ENCODE measurements around the gene GPR157. TPM values are rescaled to one million over a fixed set of nuclear protein-coding genes. Genes with fewer than 3 reads are reported as not detected.
A peak's percentile ranks its signal among the peaks of the same experiment; 100 is the strongest.

GPR157 gene
- total and polyA plus RNA-seq, 2 of the 13 experiments (the other 11 are each of a cell fraction or from before 2014, with no cell fraction given): 10.1 to 19.2 TPM

GRCh38 chr1:9164532-9164900 is 35.6 kb upstream of the GPR157 start (continued):
- no peak for TF ChIP-seq THAP9 (CRISPR knock-in tag; IDR thresholded peaks at IDR 0.05; ENCODE audit: borderline replicate concordance)

DNA sequence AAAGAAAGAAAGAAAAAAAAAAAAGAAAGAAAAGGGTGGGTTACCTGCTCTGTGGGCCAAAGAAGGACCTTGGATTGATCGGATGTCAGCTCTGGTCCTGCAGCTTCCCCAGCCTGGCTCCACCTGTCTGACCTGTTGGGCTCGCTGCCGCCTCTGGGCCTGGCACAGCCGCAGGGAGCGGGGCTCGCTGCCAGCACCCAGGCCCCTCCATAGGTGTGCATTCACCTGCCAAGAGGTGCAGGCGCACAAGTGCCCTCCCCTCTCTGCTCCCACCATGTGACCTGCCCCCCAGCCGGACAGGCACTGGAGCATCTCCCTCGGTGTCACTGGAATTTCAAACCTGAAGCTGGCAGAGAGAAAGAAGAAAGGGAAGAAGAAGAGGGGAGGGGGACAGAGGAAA is 33.1 kb upstream of the GPR157 start:
- no peak for FAIRE-seq
- ATAC-seq: no peak

More for the DNA sequence above, 33.1 kb upstream of the GPR157 start:
- WGBS (ENCODE audit: low lambda C conversion rate): 85% methylated on average over 8 of the region's 9 CpGs
- Histone ChIP-seq H3K4me1 (ENCODE audit: insufficient read depth, low read length) (peaks cover 66% of the 10 kb centered on the region), H3K4me3 (replicated peaks in 1 of 3; ENCODE audit: insufficient read depth in 1 of 3, low read depth in 2 of 3, low read length in 3 of 3) (no peak overlapping the region), H3K4me2 (ENCODE audit: low read depth, low read length) (no peak overlapping the region), H3K36me3 (replicated peaks in 1 of 2; ENCODE audit: control insufficient read depth in 1 of 2, insufficient read depth in 2 of 2, low read length in 2 of 2) (peaks cover 7 to 25% of the 10 kb centered on the region in 2 experiments; a peak in 4 of 5 replicates), H3K27me3 (ENCODE audit: control insufficient read depth in 1 of 2, insufficient read depth in 2 of 2, low read length in 2 of 2) (no peaks in the 10 kb centered on the region), H3K27ac (ENCODE audit: extremely low read length, insufficient read depth, low read length) (peak overlapping the region; percentile 74), H3K9me3 (ENCODE audit: low read length) (no peaks in the 10 kb centered on the region), H3K9ac (ENCODE audit: insufficient read depth, low read depth, low read length) (no peak overlapping the region), H2AFZ (ENCODE audit: low read length) (no peak overlapping the region), H3K79me2 (ENCODE audit: insufficient read depth, low read length) (peaks cover 94% of the 10 kb centered on the region), H4K20me1 (ENCODE audit: insufficient read depth, low read length) (peaks cover 88% of the 10 kb centered on the region)
- intact Hi-C loops (cut with micrococcal nuclease; ENCODE audit: unreplicated experiment): no loop called here
- no peak for DNase-seq (ENCODE audit: low spot score)
- BruUV-seq (replicated peaks): no TSS peak
- in situ Hi-C loops (cut with HindIII; ENCODE audit: extremely low pct_ligation_motif_present, low pct_unique_long_range_greater_than_20kb): no loop called here
- ChIA-PET POLR2A (interaction anchor here (1.5 to 2.3 kb wide), 5 partner anchors 10 to 87 kb away, joined by 6 to 12 read pairs (median 7); no protein-coding TSS in a partner anchor), CTCF (ENCODE audit: low intra/inter-chr PET ratio, low total read pairs) (no interaction called here)
- TF ChIP-seq CCDC6 (CRISPR knock-in tag; IDR thresholded peaks at IDR 0.05) (no peak), AGO2 (optimal IDR thresholded peaks at IDR 0.05; ENCODE audit: low read depth, low read length) (peak; percentile 60), ZNF513 (CRISPR knock-in tag; conservative IDR thresholded peaks at IDR 0.05) (no peak), KLF11 (CRISPR knock-in tag; IDR thresholded peaks at IDR 0.05) (no peak)

Measured in HepG2 (cell line).